Measurements from ENCODE around the gene KPNB1. TPM values are rescaled to one million over a fixed set of nuclear protein-coding genes. Genes with fewer than 3 reads are reported as not detected.
A peak's percentile ranks its signal among the peaks of the same experiment; 100 is the strongest.

KPNB1 gene
- total RNA-seq, 2 donors from 2014 or later: 665 to 1,039 TPM

DNA sequence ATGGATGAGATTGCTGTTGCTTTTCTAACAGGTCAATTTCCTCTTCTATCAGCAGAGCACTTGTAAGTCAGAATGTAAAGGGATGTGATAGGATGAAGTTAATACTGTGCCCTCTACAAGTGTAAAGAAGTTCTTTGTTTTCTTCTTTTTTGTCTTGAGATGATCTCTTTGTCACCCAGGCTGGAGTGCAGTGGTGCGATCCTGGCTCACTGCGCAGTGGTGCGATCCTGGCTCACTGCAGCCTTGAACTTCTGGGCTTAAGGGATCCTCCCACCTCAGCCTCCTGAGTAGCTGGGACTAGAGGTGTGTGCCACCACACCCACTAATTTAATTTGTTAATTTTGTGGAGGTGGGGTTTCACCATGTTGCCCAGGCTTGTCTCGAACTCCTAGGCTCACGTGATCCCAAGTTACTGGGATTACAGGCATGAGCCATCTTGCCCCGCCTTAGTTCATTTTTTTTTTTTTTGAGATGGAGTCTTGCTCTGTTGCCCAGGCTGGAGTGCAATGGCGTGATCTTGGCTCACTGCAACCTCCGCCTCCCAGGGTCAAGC, 21.6 kb upstream of the KPNB1 start:
- Mint-ChIP-seq H3K9me3 (no peaks in the 10 kb centered on the region), H3K4me1 (ENCODE audit: low read depth in 2 of 2) (no peaks in the 10 kb centered on the region), H3K4me3 (no peak overlapping the region), H3K36me3 (no peaks in the 10 kb centered on the region), H3K27me3 (no peaks in the 10 kb centered on the region), H3K27ac (no peak overlapping the region)
- no peak for ATAC-seq
- DNase-seq (ENCODE audit: low spot score): no peak

GRCh38 chr17:47629826-47630225, 19.9 kb upstream of the KPNB1 start:
- H3K36me3 Mint-ChIP-seq: no peaks in the 10 kb centered on the region
- H3K9me3 Mint-ChIP-seq: no peaks in the 10 kb centered on the region
- peak overlapping the region in 1 of 2 donors; percentile 15 for H3K27ac Mint-ChIP-seq
- ATAC-seq (no peak), DNase-seq (ENCODE audit: low spot score) (no peak)
- H3K4me1 Mint-ChIP-seq (ENCODE audit: low read depth in 2 of 2): peaks cover 5% of the 10 kb centered on the region in 2 donors
- no peaks in the 10 kb centered on the region for H3K27me3 Mint-ChIP-seq
- H3K4me3 Mint-ChIP-seq: no peak overlapping the region

DNA sequence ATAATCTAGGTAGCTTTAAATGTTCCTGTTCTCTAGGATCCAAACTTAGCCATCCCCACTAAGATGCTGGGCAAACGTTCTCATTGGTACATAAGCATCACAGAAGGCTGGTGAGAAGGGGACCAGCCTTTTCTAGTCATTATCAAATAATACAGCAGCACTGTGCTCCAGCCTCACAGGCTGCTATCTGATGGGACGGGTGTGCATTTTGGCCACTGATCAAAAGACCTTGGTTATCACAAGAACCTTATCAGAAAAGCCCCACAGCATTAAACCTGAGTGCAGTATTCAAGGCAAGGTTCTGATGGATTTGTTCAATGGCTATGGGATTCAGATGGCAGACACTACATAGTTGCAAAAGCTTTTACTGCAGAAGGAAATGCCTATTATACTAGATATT, 19.1 kb upstream of the KPNB1 start:
- H3K4me1 Mint-ChIP-seq (ENCODE audit: low read depth in 2 of 2): peaks cover 5 to 11% of the 10 kb centered on the region in 2 donors
- H3K9me3 Mint-ChIP-seq: no peaks in the 10 kb centered on the region
- no peak overlapping the region for H3K27ac Mint-ChIP-seq
- no peak for ATAC-seq
- DNase-seq (ENCODE audit: low spot score): no peak
- H3K36me3 Mint-ChIP-seq: no peaks in the 10 kb centered on the region
- no peaks in the 10 kb centered on the region for H3K27me3 Mint-ChIP-seq
- H3K4me3 Mint-ChIP-seq: no peak overlapping the region

- ATAC-seq (no peak), DNase-seq (ENCODE audit: low spot score) (no peak)
- H3K4me1 Mint-ChIP-seq (ENCODE audit: low read depth in 2 of 2): peaks cover 16 to 24% of the 10 kb centered on the region in 2 donors
- no peaks in the 10 kb centered on the region for H3K9me3 Mint-ChIP-seq
- H3K27ac Mint-ChIP-seq: peak overlapping the region in 1 of 2 donors; percentile 87
- H3K36me3 Mint-ChIP-seq: no peaks in the 10 kb centered on the region
- H3K27me3 Mint-ChIP-seq: no peaks in the 10 kb centered on the region
- H3K4me3 Mint-ChIP-seq: no peak overlapping the region
Measured at GRCh38 chr17:47632991-47633390, 16.7 kb upstream of the KPNB1 start.

- DNase-seq (ENCODE audit: low spot score): no peak
- H3K9me3 Mint-ChIP-seq: no peaks in the 10 kb centered on the region
- ATAC-seq: peak; percentile 35 to 37
- no peaks in the 10 kb centered on the region for H3K27me3 Mint-ChIP-seq
- H3K4me3 Mint-ChIP-seq: no peak overlapping the region
- H3K4me1 Mint-ChIP-seq (ENCODE audit: low read depth in 2 of 2): peaks cover 16 to 24% of the 10 kb centered on the region in 2 donors
- H3K36me3 Mint-ChIP-seq: no peaks in the 10 kb centered on the region
- H3K27ac Mint-ChIP-seq: peak overlapping the region; percentile 72 to 87
Measured at GRCh38 chr17:47633996-47634395, 15.7 kb upstream of the KPNB1 start.

DNA sequence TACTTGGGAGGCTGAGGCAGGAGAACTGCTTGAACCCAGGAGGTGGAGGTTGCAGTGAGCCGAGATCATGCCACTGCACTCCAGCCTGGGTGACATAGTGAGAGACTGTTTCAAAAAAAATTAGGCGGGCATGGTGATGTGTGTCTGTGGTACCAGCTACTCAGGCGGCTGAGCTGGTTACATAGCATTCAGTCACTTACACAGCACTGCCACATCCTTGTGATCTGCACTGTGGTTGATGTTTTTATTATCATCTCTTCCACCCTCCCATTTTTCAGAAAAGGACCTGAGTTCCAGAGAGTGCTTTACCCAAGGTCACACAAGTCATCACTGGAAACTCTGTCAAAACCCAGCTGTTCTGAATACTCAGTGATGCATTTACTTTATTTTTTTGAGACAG, 14.8 kb upstream of the KPNB1 start:
- ATAC-seq: peak; percentile 94 to 95
- H3K27me3 Mint-ChIP-seq: no peaks in the 10 kb centered on the region
- H3K36me3 Mint-ChIP-seq: no peaks in the 10 kb centered on the region
- peaks cover 16 to 24% of the 10 kb centered on the region in 2 donors for H3K4me1 Mint-ChIP-seq (ENCODE audit: low read depth in 2 of 2)
- peak; percentile 66 for DNase-seq (ENCODE audit: low spot score)
- peak overlapping the region; percentile 72 to 87 for H3K27ac Mint-ChIP-seq
- H3K9me3 Mint-ChIP-seq: no peaks in the 10 kb centered on the region
- H3K4me3 Mint-ChIP-seq: peak overlapping the region; percentile 16

DNA sequence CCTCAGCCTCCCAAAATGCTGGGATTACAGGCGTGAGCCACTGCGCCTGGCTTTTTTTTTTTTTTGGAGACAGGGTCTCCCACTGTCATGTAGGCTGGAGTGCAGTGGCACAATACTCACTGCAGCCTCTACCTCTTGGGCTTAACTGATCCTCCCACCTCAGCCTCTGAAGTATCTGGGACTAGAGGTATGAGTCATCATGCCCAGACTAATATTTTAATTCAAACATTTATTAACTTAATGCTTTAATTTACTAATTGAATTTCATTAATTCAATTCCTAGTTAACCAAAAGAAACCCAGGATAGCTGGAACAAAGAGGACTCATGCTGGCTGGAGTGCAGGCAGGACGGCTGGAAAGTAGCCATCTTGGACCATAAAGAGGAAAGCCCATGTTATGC, 14.0 kb upstream of the KPNB1 start:
- Mint-ChIP-seq H3K4me3 (no peak overlapping the region), H3K27me3 (no peaks in the 10 kb centered on the region), H3K4me1 (ENCODE audit: low read depth in 2 of 2) (peaks cover 16 to 24% of the 10 kb centered on the region in 2 donors), H3K9me3 (no peaks in the 10 kb centered on the region), H3K27ac (peak overlapping the region; percentile 72 to 94), H3K36me3 (no peaks in the 10 kb centered on the region)
- ATAC-seq (no peak), DNase-seq (ENCODE audit: low spot score) (no peak)

DNA sequence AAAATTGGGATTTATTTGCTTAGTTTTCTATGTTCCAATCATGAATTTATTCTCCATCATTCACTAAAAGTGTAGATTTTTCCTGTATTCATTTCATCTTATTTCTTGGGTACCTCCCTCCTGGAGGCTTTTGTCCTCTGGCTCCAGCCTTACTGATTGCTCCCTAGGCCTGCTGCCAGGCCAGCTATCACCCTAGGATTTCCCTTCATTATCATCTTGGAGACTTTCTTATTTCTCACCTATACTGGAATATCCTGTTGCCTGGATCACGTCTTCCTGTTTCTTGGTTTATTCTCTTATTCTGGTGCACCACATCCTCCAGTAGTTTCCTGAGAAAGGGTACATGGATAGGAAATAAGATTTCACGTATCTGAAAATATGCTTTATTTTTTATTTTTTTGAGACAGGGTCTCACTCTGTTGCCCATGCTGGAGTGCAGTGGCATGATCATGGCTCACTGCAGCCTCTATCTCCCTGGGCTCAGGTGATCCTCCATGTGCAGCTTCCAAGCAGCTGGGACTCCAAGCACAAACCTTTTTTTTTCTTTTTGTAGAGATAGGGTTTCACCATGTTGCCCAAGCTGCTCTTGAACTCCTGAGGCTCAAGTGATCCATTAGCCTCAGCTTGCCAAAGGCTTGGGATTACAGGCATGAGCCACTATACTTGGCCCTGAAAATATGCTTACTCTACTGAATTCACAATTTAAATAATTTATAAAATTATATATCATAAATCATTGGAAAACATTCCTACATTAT, 13.3 kb upstream of the KPNB1 start:
- Mint-ChIP-seq H3K27ac (peak overlapping the region; percentile 64 to 94), H3K36me3 (no peaks in the 10 kb centered on the region), H3K27me3 (no peaks in the 10 kb centered on the region), H3K9me3 (no peaks in the 10 kb centered on the region), H3K4me1 (ENCODE audit: low read depth in 2 of 2) (peaks cover 16 to 26% of the 10 kb centered on the region in 2 donors), H3K4me3 (peak overlapping the region; percentile 60)
- no peak for DNase-seq (ENCODE audit: low spot score)
- ATAC-seq: no peak

GRCh38 chr17:47638903-47639302, 10.8 kb upstream of the KPNB1 start:
- no peaks in the 10 kb centered on the region for H3K36me3 Mint-ChIP-seq
- H3K4me3 Mint-ChIP-seq: no peak overlapping the region
- peak overlapping the region in 1 of 2 donors; percentile 67 for H3K27ac Mint-ChIP-seq
- DNase-seq (ENCODE audit: low spot score): no peak
- no peak for ATAC-seq
- peaks cover 15 to 25% of the 10 kb centered on the region in 2 donors for H3K4me1 Mint-ChIP-seq (ENCODE audit: low read depth in 2 of 2)
- no peaks in the 10 kb centered on the region for H3K27me3 Mint-ChIP-seq
- H3K9me3 Mint-ChIP-seq: no peaks in the 10 kb centered on the region

- H3K27me3 Mint-ChIP-seq: no peaks in the 10 kb centered on the region
- H3K27ac Mint-ChIP-seq: no peak overlapping the region
- ATAC-seq: no peak
- no peaks in the 10 kb centered on the region for H3K9me3 Mint-ChIP-seq
- H3K4me3 Mint-ChIP-seq: no peak overlapping the region
- DNase-seq (ENCODE audit: low spot score): no peak
- no peaks in the 10 kb centered on the region for H3K36me3 Mint-ChIP-seq
- peaks cover 11 to 23% of the 10 kb centered on the region in 2 donors for H3K4me1 Mint-ChIP-seq (ENCODE audit: low read depth in 2 of 2)
Measured at GRCh38 chr17:47640076-47640475, 9.6 kb upstream of the KPNB1 start.

- DNase-seq (ENCODE audit: low spot score): no peak
- ATAC-seq: no peak
- Mint-ChIP-seq H3K9me3 (no peaks in the 10 kb centered on the region), H3K4me1 (ENCODE audit: low read depth in 2 of 2) (peaks cover 9 to 18% of the 10 kb centered on the region in 2 donors), H3K4me3 (no peak overlapping the region), H3K36me3 (no peaks in the 10 kb centered on the region), H3K27me3 (no peaks in the 10 kb centered on the region), H3K27ac (peak overlapping the region in 1 of 2 donors; percentile 65)
Measured at GRCh38 chr17:47641202-47641601, 8.5 kb upstream of the KPNB1 start.

DNA sequence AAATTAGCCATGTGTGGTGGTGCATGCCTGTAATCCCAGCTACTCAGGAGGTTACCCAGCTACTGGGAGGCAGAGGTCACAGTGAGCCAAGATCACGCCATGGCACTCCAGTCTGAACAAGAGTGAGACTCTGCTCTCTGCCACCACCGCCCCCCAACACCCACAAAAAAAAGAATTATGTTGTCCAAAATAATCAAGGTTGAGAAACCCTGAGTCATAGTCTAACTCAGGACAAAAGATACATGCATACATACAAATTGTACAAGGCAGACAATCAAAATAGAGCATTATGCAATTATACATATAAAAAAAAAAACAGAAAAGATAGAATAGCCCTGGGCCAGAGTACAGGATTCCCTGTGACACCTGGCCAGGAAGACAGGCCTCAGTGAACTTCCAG, 6.6 kb upstream of the KPNB1 start:
- Mint-ChIP-seq H3K27me3 (no peaks in the 10 kb centered on the region), H3K36me3 (no peaks in the 10 kb centered on the region), H3K4me1 (ENCODE audit: low read depth in 2 of 2) (peaks cover 4 to 14% of the 10 kb centered on the region in 2 donors), H3K4me3 (no peak overlapping the region), H3K9me3 (no peaks in the 10 kb centered on the region), H3K27ac (no peak overlapping the region)
- no peak for ATAC-seq
- DNase-seq (ENCODE audit: low spot score): no peak

GRCh38 chr17:47644324-47644723, 5.4 kb upstream of the KPNB1 start:
- H3K9me3 Mint-ChIP-seq: no peaks in the 10 kb centered on the region
- no peak overlapping the region for H3K27ac Mint-ChIP-seq
- peaks cover 13 to 22% of the 10 kb centered on the region in 2 donors for H3K4me1 Mint-ChIP-seq (ENCODE audit: low read depth in 2 of 2)
- ATAC-seq (no peak), DNase-seq (ENCODE audit: low spot score) (no peak)
- H3K36me3 Mint-ChIP-seq: no peaks in the 10 kb centered on the region
- no peak overlapping the region for H3K4me3 Mint-ChIP-seq
- no peaks in the 10 kb centered on the region for H3K27me3 Mint-ChIP-seq

- peak overlapping the region; percentile 98 for H3K4me3 Mint-ChIP-seq
- no peak for DNase-seq (ENCODE audit: low spot score)
Measured at GRCh38 chr17:47649972-47650524, 329 bp downstream of the KPNB1 start.

More at GRCh38 chr17:47649972-47650524, 329 bp downstream of the KPNB1 start:
- Mint-ChIP-seq H3K9me3 (no peaks in the 10 kb centered on the region), H3K27me3 (no peaks in the 10 kb centered on the region), H3K36me3 (peaks cover 37% of the 10 kb centered on the region), H3K27ac (peak overlapping the region; percentile 91 to 97), H3K4me1 (ENCODE audit: low read depth in 2 of 2) (peaks cover 43 to 53% of the 10 kb centered on the region in 2 donors)
- ATAC-seq: peak in 1 of 2 donors; percentile 0
